Ishikawa (cell line): ENCODE measurements around the gene LENEP.

Experiments
- CEBPB ChIP-seq: IDR thresholded peaks from 2 replicates; pipeline ENCODE4 v1.6.1; 2012
- CREB1 ChIP-seq: IDR thresholded peaks from 2 replicates; pipeline ENCODE4 v1.6.1; 2012; ENCODE audit warnings: low read depth
- EGR1 ChIP-seq: IDR thresholded peaks from 2 replicates; pipeline ENCODE4 v1.6.1; 2012
- EP300 ChIP-seq: IDR thresholded peaks from 2 replicates; pipeline ENCODE4 v1.6.1; 2012; ENCODE audit warnings: borderline replicate concordance
- FOXM1 ChIP-seq: IDR thresholded peaks from 2 replicates; pipeline ENCODE4 v1.6.1; 2012; ENCODE audit warnings: low read depth, borderline replicate concordance
- MAX ChIP-seq: IDR thresholded peaks from 2 replicates; pipeline ENCODE4 v1.6.1; 2012
- NFIC ChIP-seq: IDR thresholded peaks from 2 replicates; pipeline ENCODE4 v1.6.1; 2012
- RAD21 ChIP-seq: IDR thresholded peaks from 2 replicates; pipeline ENCODE4 v1.6.1; 2012; ENCODE audit warnings: low read depth
- REST ChIP-seq: IDR thresholded peaks from 2 replicates; pipeline ENCODE4 v1.6.1; 2012; ENCODE audit warnings: low read depth, mild to moderate bottlenecking
- TAF1 ChIP-seq: IDR thresholded peaks from 2 replicates; pipeline ENCODE4 v1.6.1; 2012; ENCODE audit warnings: low read depth, mild to moderate bottlenecking
- TCF12 ChIP-seq: IDR thresholded peaks from 2 replicates; pipeline ENCODE4 v1.6.1; 2012; ENCODE audit warnings: low read depth
- TEAD4 ChIP-seq: IDR thresholded peaks from 2 replicates; pipeline ENCODE4 v1.6.1; 2012
- USF1 ChIP-seq: IDR thresholded peaks from 2 replicates; pipeline ENCODE4 v1.6.1; 2012
- YY1 ChIP-seq: IDR thresholded peaks from 2 replicates; pipeline ENCODE4 v1.6.1; 2012; ENCODE audit warnings: low read depth
- ZBTB7A ChIP-seq: IDR thresholded peaks from 2 replicates; pipeline ENCODE4 v1.6.1; 2012; ENCODE audit warnings: low read depth

Gene LENEP

GRCh38 chr1:155003766-155004351 is 10.5 kb downstream of the LENEP start:
- TF ChIP-seq RAD21 = no peak
- no peak for TF ChIP-seq TEAD4
- peak; percentile 15; the same call in 1 of the 2 replicates for TF ChIP-seq TCF12
- TF ChIP-seq YY1 = no peak
- peak; percentile 69 for TF ChIP-seq ZBTB7A
- TF ChIP-seq USF1 = peak; percentile 45
- TF ChIP-seq EGR1 = peak; percentile 70
- TF ChIP-seq MAX = peak; percentile 57; the same call in 1 of the 2 replicates

GRCh38 chr1:155004352-155005075 is 11.1 kb downstream of the LENEP start:
- TF ChIP-seq USF1 (no peak), NFIC (no peak), EP300 (no peak), TEAD4 (no peak), REST (no peak), RAD21 (no peak), YY1 (no peak), TCF12 (no peak), CEBPB (no peak), CREB1 (no peak), EGR1 (no peak), TAF1 (no peak), ZBTB7A (no peak), FOXM1 (no peak), MAX (no peak)

- TF ChIP-seq NFIC = no peak
- no peak for TF ChIP-seq CREB1
- TF ChIP-seq ZBTB7A = no peak
- no peak for TF ChIP-seq TEAD4
- no peak for TF ChIP-seq REST
- TF ChIP-seq CEBPB = no peak
- no peak for TF ChIP-seq RAD21
- no peak for TF ChIP-seq EP300
- TF ChIP-seq TAF1 = no peak
- TF ChIP-seq YY1 = no peak
- no peak for TF ChIP-seq MAX
- no peak for TF ChIP-seq USF1
- no peak for TF ChIP-seq EGR1
- TF ChIP-seq FOXM1 = no peak
- TF ChIP-seq TCF12 = no peak
Measured at GRCh38 chr1:155005076-155006011, 12.0 kb downstream of the LENEP start.

- no peak for TF ChIP-seq TAF1
- TF ChIP-seq EP300 = no peak
- TF ChIP-seq USF1 = no peak
- TF ChIP-seq TCF12 = no peak
- TF ChIP-seq TEAD4 = no peak
- no peak for TF ChIP-seq FOXM1
- TF ChIP-seq YY1 = no peak
Measured at GRCh38 chr1:155006601-155007101, 13.3 kb downstream of the LENEP start.
